HepG2 (cell line): Measurements from ENCODE around the gene CCDC83. TPM values are rescaled to one million over a fixed set of nuclear protein-coding genes. Genes with fewer than 3 reads are reported as not detected.

ENCODE experiments used
- ATAC-seq: fragments of 200-7000 bp; cut with Tn5 transposase; 3 replicates; pipeline ENCODE4 v1.9.1; 2020; ENCODE audit warnings: mild to moderate bottlenecking, moderate library complexity
- BruUV-seq: library from RNA; stranded (reverse); fragments of 400-500 nt; replicated peaks from 2 replicates; lab custom pipeline; 2021; lab: Mats Ljungman, UMichigan
- CTCF ChIA-PET: fragments of 300-600 bp; formaldehyde crosslinking; extraction: SDS; loops from one replicate; lab custom pipeline; 2021; ENCODE audit warnings: low total read pairs, inconsistent platforms, low intra/inter-chr PET ratio; lab: Yijun Ruan, JAX
- POLR2A ChIA-PET: fragments of 350-600 bp; sonication (Branson Sonifier 250); formaldehyde crosslinking; loops from one replicate; lab custom pipeline; 2020; ENCODE audit warnings: antibody characterized with exemption, inconsistent platforms; lab: Yijun Ruan, JAX
- DNase-seq: peaks from one replicate; pipeline ENCODE4 v3.0.0-alpha.2; 2015; ENCODE audit warnings: low spot score
- FAIRE-seq: peaks from 3 replicates; lab custom pipeline; 2011; peaks lifted over from hg19 to GRCh38; lab: Jason Lieb, UNC
- H2AFZ ChIP-seq: one replicate; pipeline ENCODE4 v1.6.1; 2011; ENCODE audit warnings: low read length, inconsistent platforms
- H3K27ac ChIP-seq: fragments of 300-600 bp; 3 replicates; pipeline ENCODE4 v1.8.0; 2011; ENCODE audit warnings: mixed run types, mild to moderate bottlenecking, mixed read lengths, low read length, inconsistent platforms; ENCODE audit not compliant: insufficient read depth; ENCODE audit errors: extremely low read length
- H3K27me3 ChIP-seq, 2 experiments: fragments of 200-600 bp in 1 of 2; 2 replicates in 1 of 2; 3 replicates in 1 of 2; pipeline versions ENCODE4 v1.6.0 to v1.8.0; 2011; ENCODE audit warnings: low read length in 2 of 2, mild to moderate bottlenecking in 2 of 2, moderate library complexity in 2 of 2, inconsistent platforms in 1 of 2; ENCODE audit not compliant: insufficient read depth in 2 of 2, control insufficient read depth in 1 of 2
- H3K36me3 ChIP-seq, 2 experiments: fragments of 200-600 bp in 1 of 2; replicated peaks in 1 of 2; 2 replicates in 1 of 2; 3 replicates in 1 of 2; pipeline versions ENCODE4 v1.5.1 to v1.8.0; 2011; ENCODE audit warnings: low read length in 2 of 2, inconsistent platforms in 1 of 2; ENCODE audit not compliant: insufficient read depth in 2 of 2, control insufficient read depth in 1 of 2
- H3K4me1 ChIP-seq: 2 replicates; pipeline ENCODE4 v1.5.1; 2012; ENCODE audit warnings: low read length, inconsistent platforms; ENCODE audit not compliant: insufficient read depth
- H3K4me2 ChIP-seq: 2 replicates; pipeline ENCODE4 v1.6.0; 2011; ENCODE audit warnings: low read depth, low read length, inconsistent platforms
- H3K4me3 ChIP-seq, 3 experiments: fragments of 200-600 bp in 1 of 3; sonication (generic), shearing (Covaris generic) in 1 of 3; replicated peaks in 1 of 3; 2 replicates each; pipeline ENCODE4 v1.5.1; 2011 to 2016; ENCODE audit warnings: low read length in 3 of 3, inconsistent platforms in 2 of 3, low read depth in 2 of 3, mild to moderate bottlenecking in 2 of 3, control low read depth in 1 of 3, mixed read lengths in 1 of 3; ENCODE audit not compliant: insufficient read depth in 1 of 3
- H3K79me2 ChIP-seq: one replicate; pipeline ENCODE4 v1.6.1; 2011; ENCODE audit warnings: low read length, inconsistent platforms; ENCODE audit not compliant: insufficient read depth
- H3K9ac ChIP-seq: 2 replicates; pipeline ENCODE4 v1.6.0; 2011; ENCODE audit warnings: mild to moderate bottlenecking, low read depth, low read length, inconsistent platforms; ENCODE audit not compliant: insufficient read depth
- H3K9me3 ChIP-seq: 2 replicates; pipeline ENCODE4 v1.5.1; 2012; ENCODE audit warnings: mild to moderate bottlenecking, low read length
- H4K20me1 ChIP-seq: 2 replicates; pipeline ENCODE4 v1.6.0; 2011; ENCODE audit warnings: inconsistent platforms, mild to moderate bottlenecking, low read length, moderate library complexity; ENCODE audit not compliant: insufficient read depth
- IRX3 ChIP-seq: sonication (generic); formaldehyde crosslinking; IDR thresholded peaks from 2 replicates; pipeline ENCODE4 v1.8.1; 2023; ENCODE audit warnings: mild to moderate bottlenecking, low read depth, missing genetic modification reagents, borderline replicate concordance
- MAFF ChIP-seq: IDR thresholded peaks from 2 replicates; pipeline ENCODE4 v1.6.1; 2011; ENCODE audit warnings: low read depth, low read length, improper control_type of control experiment
- MAFK ChIP-seq, 2 experiments: IDR thresholded peaks in 1 of 2; conservative IDR thresholded peaks in 1 of 2; 2 replicates each; pipeline ENCODE4 v1.6.1; 2011; ENCODE audit warnings: improper control_type of control experiment in 2 of 2, low read length in 2 of 2
- NBN ChIP-seq: fragments of 450-650 bp; conservative IDR thresholded peaks from 2 replicates; pipeline ENCODE4 v1.6.1; 2017
- PPARG ChIP-seq: conservative IDR thresholded peaks from 2 replicates; pipeline ENCODE4 v1.6.1; 2016; ENCODE audit warnings: missing biosample characterization, missing genetic modification reagents
- U2AF1 ChIP-seq: fragments of 200-400 bp; formaldehyde crosslinking; optimal IDR thresholded peaks from 2 replicates; pipeline ENCODE3; 2017; ENCODE audit warnings: mild to moderate bottlenecking, low read depth, low read length
- WGBS: methylation state at CpG from one replicate; pipeline ENCODE4 v1.1.6; 2017; ENCODE audit warnings: low lambda C conversion rate; 5-methylcytosine and 5-hydroxymethylcytosine counted together
- in situ Hi-C: cut with HindIII; loops from 2 replicates; pipeline ENCODE4 v1.10.0; 2017; ENCODE audit warnings: low pct_unique_long_range_greater_than_20kb; ENCODE audit not compliant: extremely low pct_ligation_motif_present
- intact Hi-C: fragments of 100-400 bp; cut with micrococcal nuclease; formaldehyde crosslinking; loops from one replicate; pipeline ENCODE4 v1.10.0; 2022; ENCODE audit not compliant: unreplicated experiment
- polyA plus RNA-seq, 8 experiments: library from polyadenylated mRNA; depleted of rRNA in 3 of 8; stranded (reverse) in 7 of 8; unstranded in 1 of 8; fragments of >200 nt; fragmentation: Illumina TruSeq in 4 of 8; extraction: Trizol in 4 of 8; gene quantifications; 2 replicates each; pipeline versions ENCODE4 v1.2.1 to v1.2.3, GENCODE V29; 2011 to 2016; ENCODE audit warnings: low read depth in 4 of 8, missing spikeins in 1 of 8, mixed read lengths in 1 of 8; ENCODE audit not compliant: insufficient read depth in 1 of 8
- total RNA-seq, 5 experiments: library from RNA; depleted of rRNA; stranded (reverse); fragments of >200 nt; fragmentation: Illumina TruSeq; extraction: Trizol; gene quantifications; 2 replicates each; pipeline ENCODE4 v1.2.3, GENCODE V29; 2016; ENCODE audit warnings: low read depth in 1 of 5
- TF ChIP-seq, protein P1 (sequence below): sonication (generic); formaldehyde crosslinking; IDR thresholded peaks from 2 replicates; pipeline ENCODE4 v1.4.0; 2020; ENCODE audit warnings: missing genetic modification reagents
- TF ChIP-seq, protein P2 (sequence below): sonication (generic); formaldehyde crosslinking; IDR thresholded peaks from 2 replicates; pipeline ENCODE4 v1.8.1; 2023; ENCODE audit warnings: missing genetic modification reagents, inconsistent platforms, borderline replicate concordance
- TF ChIP-seq, protein P3 (sequence below): sonication (generic); formaldehyde crosslinking; IDR thresholded peaks from 2 replicates; pipeline ENCODE4 v1.4.0; 2020; ENCODE audit warnings: mild to moderate bottlenecking, missing genetic modification reagents

Gene CCDC83
- total and polyA plus RNA-seq, 2 of the 13 experiments (the other 11 are each of a cell fraction or from before 2014, with no cell fraction given), result not detected

DNA sequence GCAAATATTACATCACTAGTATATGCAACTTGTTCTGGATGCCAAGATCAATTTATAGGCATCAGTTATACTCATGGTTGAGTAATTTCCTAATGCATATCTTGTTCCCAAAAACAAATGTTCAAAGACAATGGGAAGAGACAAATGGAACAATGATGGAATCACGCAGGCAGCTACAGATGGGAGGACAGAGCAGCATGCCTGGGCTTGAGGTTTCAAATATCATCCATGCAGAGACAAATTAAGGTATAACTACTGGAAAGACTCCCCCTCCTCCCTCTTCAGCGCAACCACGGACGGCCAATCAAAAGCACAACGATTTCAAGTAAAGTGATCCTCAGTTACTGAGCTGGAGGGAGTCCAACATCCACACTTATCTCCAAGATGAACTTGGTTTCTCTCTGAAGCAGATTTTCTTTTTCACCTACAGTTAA, 106.8 kb downstream of the CCDC83 start (continued):
- TF ChIP-seq, protein P1, sequence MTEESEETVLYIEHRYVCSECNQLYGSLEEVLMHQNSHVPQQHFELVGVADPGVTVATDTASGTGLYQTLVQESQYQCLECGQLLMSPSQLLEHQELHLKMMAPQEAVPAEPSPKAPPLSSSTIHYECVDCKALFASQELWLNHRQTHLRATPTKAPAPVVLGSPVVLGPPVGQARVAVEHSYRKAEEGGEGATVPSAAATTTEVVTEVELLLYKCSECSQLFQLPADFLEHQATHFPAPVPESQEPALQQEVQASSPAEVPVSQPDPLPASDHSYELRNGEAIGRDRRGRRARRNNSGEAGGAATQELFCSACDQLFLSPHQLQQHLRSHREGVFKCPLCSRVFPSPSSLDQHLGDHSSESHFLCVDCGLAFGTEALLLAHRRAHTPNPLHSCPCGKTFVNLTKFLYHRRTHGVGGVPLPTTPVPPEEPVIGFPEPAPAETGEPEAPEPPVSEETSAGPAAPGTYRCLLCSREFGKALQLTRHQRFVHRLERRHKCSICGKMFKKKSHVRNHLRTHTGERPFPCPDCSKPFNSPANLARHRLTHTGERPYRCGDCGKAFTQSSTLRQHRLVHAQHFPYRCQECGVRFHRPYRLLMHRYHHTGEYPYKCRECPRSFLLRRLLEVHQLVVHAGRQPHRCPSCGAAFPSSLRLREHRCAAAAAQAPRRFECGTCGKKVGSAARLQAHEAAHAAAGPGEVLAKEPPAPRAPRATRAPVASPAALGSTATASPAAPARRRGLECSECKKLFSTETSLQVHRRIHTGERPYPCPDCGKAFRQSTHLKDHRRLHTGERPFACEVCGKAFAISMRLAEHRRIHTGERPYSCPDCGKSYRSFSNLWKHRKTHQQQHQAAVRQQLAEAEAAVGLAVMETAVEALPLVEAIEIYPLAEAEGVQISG (CRISPR knock-in tag), result no peak

DNA sequence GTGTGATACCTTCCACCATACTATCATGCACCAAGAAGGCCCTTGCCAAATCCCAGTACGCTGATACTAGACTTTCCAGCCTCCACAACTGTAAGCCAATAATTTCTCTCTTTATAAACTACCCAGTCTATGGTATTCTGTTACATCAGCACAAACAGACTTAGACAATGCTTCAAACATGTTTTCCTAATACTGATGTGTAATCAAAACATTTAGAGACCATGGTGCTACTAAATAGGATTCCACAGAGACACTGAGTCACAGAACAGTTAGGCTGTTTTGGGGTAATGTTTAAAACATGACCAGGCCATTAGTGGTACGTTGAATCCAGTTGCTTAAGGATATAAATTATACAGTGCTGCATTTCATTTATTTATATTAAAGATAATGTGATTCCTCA, 110.0 kb downstream of the CCDC83 start:
- DNase-seq (no peak), ATAC-seq (no peak), FAIRE-seq (no peak)
- H3K27me3 ChIP-seq, result no peaks in the 10 kb centered on the region
- no peak overlapping the region for H3K9ac ChIP-seq
- peaks cover 9 to 57% of the 10 kb centered on the region in 2 experiments for H3K36me3 ChIP-seq
- no peaks in the 10 kb centered on the region for H4K20me1 ChIP-seq
- H3K9me3 ChIP-seq, result no peaks in the 10 kb centered on the region
- H3K4me3 ChIP-seq, result no peak overlapping the region
- no TSS peak for BruUV-seq
- 0 out of 2 replicates have a peak, but pooled peaks cover under 1% of the 10 kb centered on the region for H3K4me1 ChIP-seq
- no peak overlapping the region for H3K27ac ChIP-seq
- in situ Hi-C loops (no loop called here), intact Hi-C loops (no loop called here)
- H3K4me2 ChIP-seq, result no peak overlapping the region
- POLR2A ChIA-PET, result no interaction called here
- TF ChIP-seq, protein P2, sequence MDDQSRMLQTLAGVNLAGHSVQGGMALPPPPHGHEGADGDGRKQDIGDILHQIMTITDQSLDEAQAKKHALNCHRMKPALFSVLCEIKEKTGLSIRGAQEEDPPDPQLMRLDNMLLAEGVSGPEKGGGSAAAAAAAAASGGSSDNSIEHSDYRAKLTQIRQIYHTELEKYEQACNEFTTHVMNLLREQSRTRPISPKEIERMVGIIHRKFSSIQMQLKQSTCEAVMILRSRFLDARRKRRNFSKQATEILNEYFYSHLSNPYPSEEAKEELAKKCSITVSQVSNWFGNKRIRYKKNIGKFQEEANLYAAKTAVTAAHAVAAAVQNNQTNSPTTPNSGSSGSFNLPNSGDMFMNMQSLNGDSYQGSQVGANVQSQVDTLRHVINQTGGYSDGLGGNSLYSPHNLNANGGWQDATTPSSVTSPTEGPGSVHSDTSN (CRISPR knock-in tag), result no peak
- TF ChIP-seq, protein P3, sequence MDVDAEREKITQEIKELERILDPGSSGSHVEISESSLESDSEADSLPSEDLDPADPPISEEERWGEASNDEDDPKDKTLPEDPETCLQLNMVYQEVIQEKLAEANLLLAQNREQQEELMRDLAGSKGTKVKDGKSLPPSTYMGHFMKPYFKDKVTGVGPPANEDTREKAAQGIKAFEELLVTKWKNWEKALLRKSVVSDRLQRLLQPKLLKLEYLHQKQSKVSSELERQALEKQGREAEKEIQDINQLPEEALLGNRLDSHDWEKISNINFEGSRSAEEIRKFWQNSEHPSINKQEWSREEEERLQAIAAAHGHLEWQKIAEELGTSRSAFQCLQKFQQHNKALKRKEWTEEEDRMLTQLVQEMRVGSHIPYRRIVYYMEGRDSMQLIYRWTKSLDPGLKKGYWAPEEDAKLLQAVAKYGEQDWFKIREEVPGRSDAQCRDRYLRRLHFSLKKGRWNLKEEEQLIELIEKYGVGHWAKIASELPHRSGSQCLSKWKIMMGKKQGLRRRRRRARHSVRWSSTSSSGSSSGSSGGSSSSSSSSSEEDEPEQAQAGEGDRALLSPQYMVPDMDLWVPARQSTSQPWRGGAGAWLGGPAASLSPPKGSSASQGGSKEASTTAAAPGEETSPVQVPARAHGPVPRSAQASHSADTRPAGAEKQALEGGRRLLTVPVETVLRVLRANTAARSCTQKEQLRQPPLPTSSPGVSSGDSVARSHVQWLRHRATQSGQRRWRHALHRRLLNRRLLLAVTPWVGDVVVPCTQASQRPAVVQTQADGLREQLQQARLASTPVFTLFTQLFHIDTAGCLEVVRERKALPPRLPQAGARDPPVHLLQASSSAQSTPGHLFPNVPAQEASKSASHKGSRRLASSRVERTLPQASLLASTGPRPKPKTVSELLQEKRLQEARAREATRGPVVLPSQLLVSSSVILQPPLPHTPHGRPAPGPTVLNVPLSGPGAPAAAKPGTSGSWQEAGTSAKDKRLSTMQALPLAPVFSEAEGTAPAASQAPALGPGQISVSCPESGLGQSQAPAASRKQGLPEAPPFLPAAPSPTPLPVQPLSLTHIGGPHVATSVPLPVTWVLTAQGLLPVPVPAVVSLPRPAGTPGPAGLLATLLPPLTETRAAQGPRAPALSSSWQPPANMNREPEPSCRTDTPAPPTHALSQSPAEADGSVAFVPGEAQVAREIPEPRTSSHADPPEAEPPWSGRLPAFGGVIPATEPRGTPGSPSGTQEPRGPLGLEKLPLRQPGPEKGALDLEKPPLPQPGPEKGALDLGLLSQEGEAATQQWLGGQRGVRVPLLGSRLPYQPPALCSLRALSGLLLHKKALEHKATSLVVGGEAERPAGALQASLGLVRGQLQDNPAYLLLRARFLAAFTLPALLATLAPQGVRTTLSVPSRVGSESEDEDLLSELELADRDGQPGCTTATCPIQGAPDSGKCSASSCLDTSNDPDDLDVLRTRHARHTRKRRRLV, result no peak
- TF ChIP-seq NBN, result no peak
- TF ChIP-seq MAFK (conservative IDR thresholded peaks at IDR 0.05 in 1 of 2, IDR thresholded peaks at IDR 0.05 in 1 of 2; ENCODE audit: low read length in 2 of 2), result peak; percentile 30 to 41; a peak in 2 of 4 replicates
- 0 out of 2 replicates have a peak, but pooled peaks have one; percentile 1 for TF ChIP-seq MAFF
- TF ChIP-seq PPARG (CRISPR knock-in tag), result no peak
- TF ChIP-seq U2AF1, result no peak
- TF ChIP-seq IRX3 (CRISPR knock-in tag), result no peak
- CTCF ChIA-PET, result no interaction called here
- 96% methylated on average over 2 of the region's 2 CpGs for WGBS
- no peak overlapping the region for H2AFZ ChIP-seq
- peaks cover 7% of the 10 kb centered on the region for H3K79me2 ChIP-seq
